Fibroblast of skin of right biceps (primary cell): ENCODE measurements around the gene MAP3K4.

Source experiments
- DNase-seq: peaks from one replicate; pipeline ENCODE4 v3.0.0-alpha.2; 2013

The MAP3K4 gene

DNA sequence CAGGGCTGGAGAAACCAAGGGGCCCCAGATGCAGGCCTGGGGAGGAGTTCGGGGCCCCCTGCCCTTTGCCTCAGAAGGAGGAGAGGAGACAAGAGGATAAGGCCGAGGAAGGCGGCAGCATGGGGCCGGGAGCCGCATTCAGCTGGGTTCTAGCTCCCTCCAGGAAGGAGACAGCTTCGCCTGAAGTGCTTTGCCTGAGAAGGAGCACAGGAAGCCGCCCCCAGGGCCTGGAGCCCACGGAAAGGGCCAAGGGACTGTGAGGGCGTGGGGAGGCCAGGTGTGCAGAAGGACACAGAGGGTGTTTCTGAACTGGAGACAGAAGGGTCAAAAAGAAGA lies 160.9 kb downstream of the MAP3K4 start:
- DNase-seq: no peak

DNA sequence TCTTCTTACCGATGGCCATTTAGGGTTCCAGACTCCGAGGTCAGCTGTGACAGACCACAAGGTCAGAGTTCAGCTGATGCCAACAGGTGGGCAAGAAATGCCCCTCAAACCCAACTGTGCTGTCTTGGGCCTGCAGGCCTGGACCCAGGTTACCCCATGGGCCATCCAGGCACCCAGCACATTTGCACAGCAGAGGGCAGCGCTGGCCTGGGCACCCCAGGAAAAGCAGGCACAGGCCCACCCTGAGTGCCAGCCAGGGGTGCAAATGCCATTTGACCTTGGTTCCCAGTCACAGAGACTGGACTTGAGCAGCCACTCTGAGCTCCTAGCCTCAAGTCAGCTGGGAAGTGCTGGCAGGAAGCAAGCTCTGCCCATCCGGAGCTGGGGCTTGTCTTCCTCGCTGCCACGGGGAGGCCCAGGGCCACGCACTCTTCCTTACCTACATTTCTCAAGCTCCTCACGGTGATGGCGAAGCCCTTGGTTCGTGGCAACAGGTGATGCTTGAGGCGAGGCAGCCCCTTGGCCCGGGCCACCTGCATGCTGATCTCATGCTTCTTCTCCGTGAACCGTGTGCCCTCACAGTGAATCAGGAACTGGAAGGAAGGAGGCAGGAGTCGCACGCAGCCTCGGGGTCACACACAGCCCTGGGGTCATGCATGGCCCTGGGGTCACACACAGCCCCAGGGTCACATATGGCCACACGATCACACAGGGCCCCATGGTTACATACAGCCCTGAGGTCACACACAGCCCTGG lies 161.5 kb downstream of the MAP3K4 start:
- no peak for DNase-seq

DNA sequence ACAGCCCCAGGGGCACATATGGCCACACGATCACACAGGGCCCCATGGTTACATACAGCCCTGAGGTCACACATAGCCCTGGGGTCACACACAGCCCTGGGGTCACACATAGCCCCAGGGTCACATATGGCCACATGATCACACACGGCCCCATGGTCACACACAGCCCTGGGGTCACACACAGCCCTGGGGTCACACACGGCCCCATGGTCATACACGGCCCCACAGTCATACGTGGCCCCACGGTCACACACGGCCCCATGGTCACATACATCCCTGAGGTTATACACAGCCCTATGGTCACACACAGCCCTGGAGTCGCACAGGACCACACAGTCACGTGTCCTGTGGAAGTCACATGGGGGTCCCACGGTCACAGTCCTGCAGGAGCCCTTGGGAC lies 162.2 kb downstream of the MAP3K4 start:
- no peak for DNase-seq

DNA sequence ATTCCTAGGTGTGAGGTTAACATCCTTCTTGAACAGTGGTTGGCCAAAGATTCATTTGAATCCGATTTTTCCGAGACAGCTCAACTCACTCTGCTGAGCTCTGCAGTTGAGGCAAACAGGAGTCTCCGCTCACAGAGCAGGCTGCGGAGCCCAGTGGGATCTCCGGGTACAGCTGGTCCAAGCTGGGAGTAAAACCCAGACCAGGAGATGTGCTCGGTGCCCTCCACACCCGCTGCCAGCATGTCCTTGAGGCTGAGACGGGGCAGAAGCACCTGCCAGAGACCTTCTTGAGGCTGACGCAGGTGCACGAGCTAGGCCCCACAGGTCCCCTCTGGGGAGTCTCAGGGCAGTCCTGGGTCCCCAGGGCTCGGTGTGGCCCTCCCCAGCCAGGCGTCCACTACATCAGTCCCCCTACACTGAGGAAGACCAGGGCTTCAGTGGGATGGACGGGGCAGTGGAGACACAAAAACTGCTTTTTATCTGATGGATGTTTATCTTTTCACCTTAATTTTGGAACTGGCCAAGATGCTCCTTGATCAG lies 163.3 kb downstream of the MAP3K4 start:
- no peak for DNase-seq

GRCh38 chr6:161161121-161161520 lies 169.6 kb downstream of the MAP3K4 start:
- no peak for DNase-seq

DNA sequence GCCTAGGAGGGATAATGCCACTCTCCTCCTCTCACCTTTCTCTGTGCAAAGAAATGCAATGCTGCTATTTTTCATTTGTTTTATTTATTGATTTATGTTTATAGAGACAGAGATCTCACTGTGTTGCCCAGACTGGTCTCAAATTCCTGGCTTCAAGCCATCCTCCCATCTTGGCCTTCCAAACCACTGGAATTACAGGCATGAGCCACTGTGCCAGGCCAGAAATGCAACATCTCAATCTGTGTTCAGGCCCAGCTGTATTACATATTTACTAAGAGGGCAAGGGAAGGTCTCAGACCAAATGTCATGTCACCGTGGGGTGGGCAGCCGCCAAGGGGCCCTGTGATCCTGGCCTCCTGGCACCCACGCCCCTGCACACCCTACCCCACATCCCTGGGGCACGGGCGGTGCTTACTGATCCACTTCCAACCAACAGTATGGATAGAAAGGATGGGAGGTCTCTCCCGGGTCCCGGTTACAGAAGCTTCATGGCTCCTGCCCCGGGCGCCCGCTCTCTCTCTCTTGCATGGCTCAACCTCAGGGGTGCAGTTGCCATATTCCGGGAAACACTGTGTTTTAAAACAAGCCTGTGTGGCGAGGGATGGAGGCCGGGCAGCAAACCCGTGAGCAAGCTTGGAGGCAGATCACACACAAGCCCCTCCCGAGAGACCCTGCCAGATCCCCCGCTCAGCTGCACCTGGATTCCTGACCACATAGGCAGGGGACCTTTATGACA lies 170.5 kb downstream of the MAP3K4 start:
- peak; percentile 59 for DNase-seq

GRCh38 chr6:161162722-161163121 lies 171.2 kb downstream of the MAP3K4 start:
- no peak for DNase-seq

DNA sequence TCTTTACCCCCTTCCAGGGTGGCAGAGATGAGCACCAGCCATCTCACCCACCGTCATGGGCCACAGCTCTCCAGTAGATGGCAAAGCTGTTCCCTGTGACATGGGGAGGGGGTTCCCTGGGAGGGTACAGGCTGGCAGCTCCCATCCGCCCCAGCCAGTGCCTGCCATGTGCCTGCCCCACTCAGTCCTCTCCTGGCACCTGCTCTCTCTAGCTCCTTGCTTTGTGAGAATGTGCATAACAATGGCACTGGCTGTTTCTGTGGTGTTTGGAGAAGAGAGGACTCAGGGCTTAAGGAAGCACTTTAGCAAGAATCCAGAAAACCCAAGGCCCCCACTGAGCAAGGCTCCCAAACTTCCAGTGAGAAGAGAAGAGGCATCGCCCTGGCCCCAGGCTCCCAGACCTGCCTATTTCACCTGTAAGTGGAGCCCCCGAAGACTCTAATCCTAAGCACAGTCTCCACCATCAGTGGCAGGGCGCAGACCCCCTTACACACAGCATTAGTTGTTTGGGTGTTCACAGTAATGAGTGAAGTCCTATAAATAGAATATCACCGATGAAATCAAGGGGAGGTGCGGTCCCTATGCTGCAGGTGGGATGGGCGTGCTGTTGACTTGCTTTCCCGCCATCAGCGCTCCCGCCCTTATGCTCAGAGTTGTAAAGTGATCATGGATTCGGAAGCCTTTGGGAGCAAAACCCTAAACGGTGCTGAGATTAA lies 172.1 kb downstream of the MAP3K4 start:
- no peak for DNase-seq

- no peak for DNase-seq
These were observed 172.6 kb downstream of the MAP3K4 start for GRCh38 chr6:161164182-161164625.

- DNase-seq: no peak
These were observed 174.6 kb downstream of the MAP3K4 start for GRCh38 chr6:161166176-161166575.

- no peak for DNase-seq
These were observed 175.1 kb downstream of the MAP3K4 start for GRCh38 chr6:161166677-161167076.
